Measurements from ENCODE around the gene MED17. TPM values are rescaled to one million over a fixed set of nuclear protein-coding genes. Genes with fewer than 3 reads are reported as not detected.

The MED17 gene
- total RNA-seq, 1 experiment from 2014 or later, result 29.6 TPM

GRCh38 chr11:93741094-93741881, 42.8 kb upstream of the MED17 start, which contains the start of the genes C11orf54 and TAF1D:
Gene C11orf54 (plus strand): TSS chr11:93741672. CDS start chr11:93747394, 5,722 bp downstream.
Gene TAF1D (minus strand): TSS chr11:93741495. CDS start chr11:93739304, 2,191 bp downstream.
- H3K27ac Mint-ChIP-seq, result peak within 1 kb of the TSS; percentile 99
- peak within 1 kb of the TSS; percentile 99 for H3K4me3 Mint-ChIP-seq
- H3K27me3 Mint-ChIP-seq (ENCODE audit: low read depth), result no peaks in the 10 kb centered on the region; the same call in 1 of the 2 replicates
- DNase-seq (ENCODE audit: low spot score), result peak; percentile 93
- H3K4me1 Mint-ChIP-seq, result peaks cover 56% of the 10 kb centered on the region
- POLR2A ChIA-PET, result interaction anchor here (0.5 to 4.0 kb wide), 13 partner anchors 8 to 387 kb away, joined by 3 to 57 read pairs (median 4); partner anchors contain the start of genes MED17 and PANX1
- CTCF ChIA-PET, result interaction anchor here (0.9 to 2.0 kb wide), 6 partner anchors 10 to 507 kb away, joined by 3 to 24 read pairs (median 4); partner anchors contain the start of gene MED17
- ATAC-seq, result peak; percentile 88
- H3K36me3 Mint-ChIP-seq, result peaks cover 49% of the 10 kb centered on the region
- no peaks in the 10 kb centered on the region for H3K9me3 Mint-ChIP-seq
- TF ChIP-seq NFE2L1 (CRISPR knock-in tag; IDR thresholded peaks at IDR 0.05) (peak; percentile 73; the same call in 1 of the 2 replicates), CBFB (CRISPR knock-in tag; IDR thresholded peaks at IDR 0.05; ENCODE audit: low read depth) (no peak; the same call in 1 of the 2 replicates), SMAD3 (CRISPR knock-in tag; IDR thresholded peaks at IDR 0.05; ENCODE audit: borderline replicate concordance) (no peak), ZNF671 (CRISPR knock-in tag; IDR thresholded peaks at IDR 0.05) (peak; percentile 93), ZNF396 (CRISPR knock-in tag; IDR thresholded peaks at IDR 0.05; ENCODE audit: borderline replicate concordance) (no peak), TCF7 (CRISPR knock-in tag; IDR thresholded peaks at IDR 0.05; ENCODE audit: low read depth) (no peak), FOXJ3 (CRISPR knock-in tag; IDR thresholded peaks at IDR 0.05; ENCODE audit: borderline replicate concordance) (no peak), ZNF232 (CRISPR knock-in tag; IDR thresholded peaks at IDR 0.05) (0 out of 2 replicates have a peak, but pooled peaks have one; percentile 56), FOXP1 (CRISPR knock-in tag; IDR thresholded peaks at IDR 0.05; ENCODE audit: borderline replicate concordance) (peak; percentile 86; the same call in 1 of the 2 replicates), MLX (CRISPR knock-in tag; IDR thresholded peaks at IDR 0.05) (no peak), JUN (CRISPR knock-in tag; IDR thresholded peaks at IDR 0.05) (0 out of 2 replicates have a peak, but pooled peaks have one; percentile 23), ETV6 (CRISPR knock-in tag; IDR thresholded peaks at IDR 0.05) (peak; percentile 95), ZNF317 (CRISPR knock-in tag; IDR thresholded peaks at IDR 0.05; ENCODE audit: borderline replicate concordance, low read depth) (no peak), USF1 (CRISPR knock-in tag; IDR thresholded peaks at IDR 0.05) (no peak), ATF2 (CRISPR knock-in tag; IDR thresholded peaks at IDR 0.05; ENCODE audit: borderline replicate concordance, low read depth) (no peak), CREM (CRISPR knock-in tag; IDR thresholded peaks at IDR 0.05) (0 out of 2 replicates have a peak, but pooled peaks have one; percentile 26), ZNF416 (CRISPR knock-in tag; IDR thresholded peaks at IDR 0.05) (peak; percentile 97; the same call in 1 of the 2 replicates), ERG (CRISPR knock-in tag; IDR thresholded peaks at IDR 0.05) (peak; percentile 96), ZNF512 (CRISPR knock-in tag; IDR thresholded peaks at IDR 0.05; ENCODE audit: borderline replicate concordance) (no peak), ZBTB43 (CRISPR knock-in tag; IDR thresholded peaks at IDR 0.05) (peak; percentile 45; the same call in 1 of the 2 replicates), SP1 (CRISPR knock-in tag; conservative IDR thresholded peaks at IDR 0.05) (peak; percentile 69), FOXK1 (CRISPR knock-in tag; IDR thresholded peaks at IDR 0.05) (no peak; the same call in 1 of the 2 replicates), SOX15 (CRISPR knock-in tag; IDR thresholded peaks at IDR 0.05) (no peak), IRF2 (CRISPR knock-in tag; IDR thresholded peaks at IDR 0.05; ENCODE audit: borderline replicate concordance, low read depth) (0 out of 2 replicates have a peak, but pooled peaks have one; percentile 47), ZNF219 (CRISPR knock-in tag; IDR thresholded peaks at IDR 0.05; ENCODE audit: borderline replicate concordance) (no peak), PREB (CRISPR knock-in tag; IDR thresholded peaks at IDR 0.05; ENCODE audit: borderline replicate concordance) (no peak), GTF2I (CRISPR knock-in tag; conservative IDR thresholded peaks at IDR 0.05) (no peak), ZNF138 (CRISPR knock-in tag; conservative IDR thresholded peaks at IDR 0.05) (no peak), NFATC4 (CRISPR knock-in tag; IDR thresholded peaks at IDR 0.05) (peak; percentile 96), RORB (CRISPR knock-in tag; IDR thresholded peaks at IDR 0.05) (0 out of 2 replicates have a peak, but pooled peaks have one; percentile 3)

Data from WTC11 (cell line).